HG02840 (cell line): ENCODE results near the gene EMILIN3.

Experiments used
- ATAC-seq: cut with Tn5 transposase; IDR thresholded peaks from one replicate; pipeline ENCODE4 v1.9.1; 2021; ENCODE audit warnings: mild to moderate bottlenecking, moderate library complexity, moderate number of reproducible peaks; ENCODE audit not compliant: unreplicated experiment, low FRiP score

Gene EMILIN3

DNA sequence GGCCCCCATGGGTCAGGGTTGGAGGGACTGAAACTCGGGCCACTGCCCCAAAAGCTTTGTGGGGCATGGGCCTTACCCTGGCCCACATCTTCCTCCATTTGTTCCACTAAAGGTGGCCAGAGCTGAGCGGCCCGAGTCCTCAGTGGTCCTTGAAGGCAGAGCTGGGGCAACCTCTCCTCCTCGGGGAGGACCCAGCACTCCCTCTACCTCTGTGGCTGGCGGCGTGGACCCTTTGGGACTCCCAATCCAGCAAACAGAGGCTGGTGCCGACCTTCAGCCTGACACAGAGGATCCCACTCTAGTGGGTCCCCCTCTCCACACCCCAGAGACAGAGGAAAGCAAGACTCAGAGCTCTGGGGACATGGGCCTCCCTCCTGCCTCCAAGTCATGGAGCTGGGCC, 16.7 kb downstream of the EMILIN3 start:
- no peak for ATAC-seq

GRCh38 chr20:41349266-41349665, 17.4 kb downstream of the EMILIN3 start:
- no peak for ATAC-seq

- no peak for ATAC-seq
Observed at GRCh38 chr20:41348430-41349172, 18.0 kb downstream of the EMILIN3 start.

GRCh38 chr20:41347523-41348429, 18.8 kb downstream of the EMILIN3 start:
- no peak for ATAC-seq

DNA sequence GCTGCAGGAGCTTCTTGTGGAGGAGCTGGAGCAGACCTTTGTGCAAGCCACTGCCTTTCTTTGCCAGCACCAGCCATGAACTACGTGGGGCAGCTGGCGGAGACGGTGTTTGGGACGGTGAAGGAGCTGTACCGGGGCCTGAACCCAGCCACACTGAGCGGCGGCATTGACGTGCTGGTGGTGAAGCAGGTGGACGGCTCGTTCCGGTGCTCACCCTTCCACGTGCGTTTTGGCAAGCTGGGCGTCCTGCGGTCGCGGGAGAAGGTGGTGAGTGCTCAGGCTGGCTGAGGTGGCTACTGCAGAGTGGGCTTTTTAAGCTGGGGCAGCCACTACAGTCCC, 20.9 kb downstream of the EMILIN3 start:
- no peak for ATAC-seq

DNA sequence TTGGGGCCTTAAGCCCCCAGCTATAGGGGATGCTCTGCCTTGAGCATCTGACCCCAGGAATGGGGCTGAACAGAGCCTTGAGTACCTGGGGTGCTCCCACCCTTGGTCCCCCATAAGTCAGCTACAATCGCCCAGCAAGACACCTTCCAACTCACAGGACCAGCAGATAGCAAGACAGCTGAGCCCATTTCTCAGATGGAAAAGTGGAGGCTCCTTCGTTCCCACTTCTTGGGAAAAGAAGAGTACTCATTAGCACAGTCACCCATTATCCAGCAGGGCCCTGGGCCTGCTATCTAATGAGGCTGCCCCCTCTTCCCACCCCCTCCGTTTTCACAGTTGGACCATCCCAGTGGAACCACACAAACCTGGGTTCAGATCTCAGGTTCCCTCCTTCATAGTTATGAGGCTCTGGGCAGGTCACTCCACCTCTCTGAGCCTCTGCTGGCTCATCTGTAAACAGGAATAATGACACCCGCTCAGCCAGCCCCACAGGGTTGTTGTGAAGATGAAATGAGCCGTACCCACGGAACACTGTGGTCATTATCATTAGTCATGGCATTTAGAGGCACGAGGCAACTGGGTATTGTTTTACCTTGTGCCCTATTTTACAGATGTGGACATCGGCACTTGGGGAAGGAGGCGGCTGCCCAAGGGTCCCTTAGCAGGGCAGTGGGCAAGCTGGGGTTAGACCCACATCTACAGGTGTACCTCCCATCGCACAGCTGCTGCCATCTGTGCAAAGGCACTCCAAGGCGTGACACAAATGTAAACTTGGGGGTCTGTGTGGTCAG, 21.5 kb downstream of the EMILIN3 start:
- no peak for ATAC-seq

GRCh38 chr20:41344477-41344876, 22.1 kb downstream of the EMILIN3 start:
- no peak for ATAC-seq

- ATAC-seq = no peak
Observed at GRCh38 chr20:41342474-41343464, 23.8 kb downstream of the EMILIN3 start.

DNA sequence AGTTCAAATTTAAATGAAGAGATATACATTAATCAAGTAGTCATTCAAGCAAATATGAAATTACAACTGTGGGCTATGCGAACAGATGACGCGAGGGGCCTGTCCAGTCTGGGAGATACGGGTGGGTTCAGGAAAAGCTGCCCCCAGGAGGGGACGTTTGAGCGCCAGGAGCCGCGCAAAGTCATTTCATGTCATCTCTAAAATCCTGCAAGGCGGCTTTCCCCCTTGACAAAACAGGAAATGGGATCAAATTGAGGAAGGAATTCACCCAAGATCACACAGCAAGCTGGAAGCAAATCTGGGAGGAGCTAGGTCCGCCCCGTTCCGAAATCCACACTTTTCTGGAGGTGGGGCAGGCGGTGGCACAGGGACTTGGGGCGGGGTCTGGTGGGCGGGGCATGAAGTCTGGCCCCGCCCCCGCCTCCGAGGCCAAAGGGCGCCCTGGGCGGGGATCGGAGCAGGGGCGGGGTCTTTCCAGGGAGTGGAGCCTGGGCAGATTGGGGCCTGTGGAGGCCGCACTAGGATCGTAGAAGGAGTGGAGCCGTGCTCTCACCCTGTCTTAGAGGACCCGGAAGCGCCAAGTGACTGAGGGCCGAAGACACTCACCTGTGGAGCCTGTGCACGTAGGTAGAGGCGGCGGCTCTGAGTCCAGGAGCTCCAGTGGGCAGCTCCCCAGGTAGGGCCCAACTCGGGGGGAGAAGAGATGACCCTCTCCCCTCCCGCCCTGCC, 26.1 kb downstream of the EMILIN3 start, which contains the start of gene LPIN3:
TSS of gene LPIN3 (plus strand) at position 495 of the 729 bp plus-strand sequence. CDS start 4,983 bp downstream, outside the sequence.
- no peak for ATAC-seq

GRCh38 chr20:41339957-41340326, 26.7 kb downstream of the EMILIN3 start:
- ATAC-seq = no peak

DNA sequence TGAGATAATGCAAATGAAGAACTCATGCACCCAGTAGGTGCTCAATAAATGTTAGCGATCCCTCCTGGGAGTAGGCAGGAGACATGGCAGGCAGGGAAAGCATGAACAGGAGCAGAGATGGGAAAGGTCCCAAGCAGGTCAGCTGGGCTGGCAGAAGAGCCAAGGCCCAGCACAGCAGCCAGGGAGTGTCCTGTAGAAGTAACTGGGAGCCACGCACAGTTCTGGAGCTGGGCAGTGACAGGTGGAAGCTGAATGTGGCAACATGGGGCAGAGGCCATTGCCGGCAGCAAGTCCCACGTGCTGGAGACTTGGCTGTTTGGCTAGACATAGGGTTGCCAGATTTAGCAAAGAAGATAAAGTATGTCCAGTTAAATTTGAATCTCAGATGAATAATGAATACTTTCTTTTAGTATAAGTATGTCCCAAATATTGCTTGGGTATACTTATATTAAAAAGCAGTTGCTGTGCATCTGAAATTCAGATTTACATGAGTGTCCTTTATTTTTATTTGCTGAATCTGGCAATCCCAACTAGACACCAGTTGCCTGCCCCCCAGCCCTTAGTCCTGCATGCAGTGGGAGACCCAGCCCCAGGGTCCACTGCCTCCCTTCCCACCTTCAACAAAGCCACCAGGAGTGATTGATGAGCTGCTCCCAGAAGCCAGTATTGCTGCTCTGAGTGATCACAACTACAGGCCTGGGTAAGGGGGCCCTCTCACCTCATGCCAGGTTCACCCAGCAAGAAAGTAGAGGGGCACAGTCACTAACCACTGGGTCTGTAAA, 29.7 kb downstream of the EMILIN3 start:
- ATAC-seq = no peak

GRCh38 chr20:41335591-41335990, 31.0 kb downstream of the EMILIN3 start:
- ATAC-seq = no peak

DNA sequence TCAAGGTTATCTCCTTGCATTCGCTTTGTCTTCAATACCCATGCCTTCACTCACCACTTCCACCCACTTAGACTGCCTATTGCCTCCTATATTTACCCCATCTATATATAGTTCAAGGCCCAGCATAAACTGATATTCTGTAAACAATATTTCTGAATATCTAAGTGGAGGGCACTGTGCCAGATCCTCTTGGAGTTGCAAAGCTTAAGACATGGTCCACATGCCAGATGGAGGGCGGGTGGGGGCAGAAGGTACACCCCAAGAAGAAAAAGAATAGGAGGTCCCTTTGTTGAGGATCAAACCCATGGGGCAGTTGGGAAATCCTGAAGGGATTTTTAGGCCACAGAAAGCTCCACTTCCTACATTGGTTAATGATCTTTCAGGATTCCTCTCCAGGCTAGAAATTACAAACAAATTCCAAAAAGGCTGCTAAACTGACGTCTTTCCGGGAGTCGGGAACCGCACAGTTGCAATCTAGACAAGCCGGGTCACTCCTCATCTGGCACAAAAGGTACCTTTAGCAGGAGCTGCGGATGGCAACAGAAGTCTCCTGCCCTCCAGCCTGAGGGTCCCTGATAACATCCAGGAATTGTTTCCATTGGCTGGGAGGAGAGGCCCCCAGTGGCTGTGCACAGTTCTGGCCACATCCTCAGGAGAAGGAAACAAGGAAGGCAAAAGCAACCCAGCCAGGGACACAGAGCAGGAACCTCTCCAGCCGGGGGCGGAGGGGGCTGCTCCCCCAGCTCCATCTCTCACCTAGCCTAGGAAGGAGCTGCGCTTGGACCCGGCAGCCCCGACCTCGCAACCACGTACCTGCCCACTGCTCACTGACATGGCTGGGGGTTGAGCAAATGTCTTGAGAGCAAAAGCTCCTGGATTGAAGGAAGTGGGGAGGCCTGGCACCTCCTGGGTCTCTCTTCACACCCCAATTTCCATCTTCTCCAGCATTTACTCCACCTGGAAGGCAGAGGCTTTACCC, 31.9 kb downstream of the EMILIN3 start:
- ATAC-seq = no peak

GRCh38 chr20:41334036-41334435, 32.6 kb downstream of the EMILIN3 start:
- ATAC-seq = no peak

GRCh38 chr20:41331731-41332130, 34.9 kb downstream of the EMILIN3 start:
- no peak for ATAC-seq

- ATAC-seq = no peak
Observed at GRCh38 chr20:41330941-41331340, 35.7 kb downstream of the EMILIN3 start.

GRCh38 chr20:41330343-41330720, 36.3 kb downstream of the EMILIN3 start:
- no peak for ATAC-seq
